NCI-H2171 (cell line): ENCODE data around the gene THAP2.

Experiments
- DNase-seq: peaks from one replicate; lab custom pipeline; 2025; lab: John Stamatoyannopoulos, UW

The THAP2 gene

GRCh38 chr12:71663561-71664410, at the start of gene THAP2, which contains the start of gene ZFC3H1:
THAP2 (plus strand) TSS chr12:71664301; CDS start chr12:71664510, 209 bp downstream.
ZFC3H1 (minus strand) TSS chr12:71663848; CDS start chr12:71663610, 238 bp downstream.
- peak; percentile 97 for DNase-seq

GRCh38 chr12:71621938-71622337, 42.2 kb upstream of the THAP2 start:
- no peak for DNase-seq

GRCh38 chr12:71625476-71625875, 38.6 kb upstream of the THAP2 start:
- no peak for DNase-seq

GRCh38 chr12:71626098-71626497, 38.0 kb upstream of the THAP2 start:
- no peak for DNase-seq

- no peak for DNase-seq
Observed at GRCh38 chr12:71626768-71627167, 37.3 kb upstream of the THAP2 start.

DNA sequence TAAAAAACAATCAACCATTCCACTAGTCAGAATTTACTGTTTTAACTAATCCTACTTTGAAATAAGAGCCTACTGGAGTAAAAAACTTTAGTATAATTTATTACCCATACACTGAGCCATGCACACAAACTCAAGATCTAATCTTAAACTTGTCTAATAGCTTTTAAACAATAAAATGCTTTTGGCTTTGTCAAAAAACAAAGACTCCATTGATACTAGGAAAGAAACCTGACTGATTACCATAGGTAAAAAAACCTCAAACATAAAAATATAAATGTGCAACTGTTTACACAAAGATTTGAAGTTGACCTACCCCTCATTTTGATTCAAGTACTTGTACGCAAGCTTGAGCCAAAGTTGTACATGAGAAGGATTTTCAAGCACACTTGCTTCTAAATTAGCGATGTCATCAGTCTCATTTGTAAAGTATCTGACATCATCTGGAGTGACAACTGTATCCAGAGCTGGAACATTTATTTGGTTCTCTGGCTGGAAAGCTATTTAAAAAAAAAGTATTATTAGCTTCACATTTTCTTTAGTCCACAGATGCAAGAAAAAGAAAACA, 36.6 kb upstream of the THAP2 start:
- no peak for DNase-seq

DNA sequence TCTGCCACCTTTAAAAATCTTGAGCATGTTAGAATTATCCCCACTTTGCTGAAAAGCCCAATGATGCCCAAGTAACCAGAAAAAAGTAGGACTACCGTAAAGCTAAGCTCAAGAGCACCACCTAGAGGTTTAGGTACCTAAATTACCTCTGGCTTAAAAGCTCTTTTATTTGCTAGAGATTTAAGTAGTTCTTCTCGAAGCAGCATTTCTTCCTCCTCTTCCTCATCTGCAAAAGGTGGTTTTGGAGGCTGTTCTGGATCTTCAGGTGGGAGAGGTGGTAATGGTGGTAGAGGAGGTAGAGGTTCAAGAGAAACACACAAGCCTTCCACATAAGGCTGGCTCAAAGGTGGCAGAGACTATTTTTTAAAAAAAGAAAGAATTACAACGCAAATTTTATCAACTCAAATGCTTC, 27.4 kb upstream of the THAP2 start:
- DNase-seq: peak; percentile 73

DNA sequence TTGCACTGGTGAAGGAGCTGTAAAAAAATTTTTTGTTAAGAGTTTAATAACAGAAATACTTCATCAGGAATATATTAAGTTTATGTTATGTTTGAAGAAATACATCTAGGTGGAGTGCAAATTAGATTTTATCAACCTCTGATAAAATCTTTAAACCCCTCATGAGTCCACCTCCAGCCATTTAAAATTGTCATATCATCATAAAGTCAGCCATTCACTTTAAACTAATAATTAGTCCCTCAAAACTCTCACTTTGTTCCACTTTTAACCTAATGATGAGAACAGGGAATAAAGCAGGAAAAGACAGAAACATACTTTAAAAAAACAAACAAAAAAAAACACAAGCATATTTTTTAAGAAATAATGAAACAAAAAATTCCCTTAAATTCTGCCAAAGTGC, 25.6 kb upstream of the THAP2 start:
- DNase-seq: no peak

- DNase-seq: no peak
Observed at GRCh38 chr12:71639341-71639760, 24.8 kb upstream of the THAP2 start.

GRCh38 chr12:71640316-71640715, 23.8 kb upstream of the THAP2 start:
- no peak for DNase-seq

DNA sequence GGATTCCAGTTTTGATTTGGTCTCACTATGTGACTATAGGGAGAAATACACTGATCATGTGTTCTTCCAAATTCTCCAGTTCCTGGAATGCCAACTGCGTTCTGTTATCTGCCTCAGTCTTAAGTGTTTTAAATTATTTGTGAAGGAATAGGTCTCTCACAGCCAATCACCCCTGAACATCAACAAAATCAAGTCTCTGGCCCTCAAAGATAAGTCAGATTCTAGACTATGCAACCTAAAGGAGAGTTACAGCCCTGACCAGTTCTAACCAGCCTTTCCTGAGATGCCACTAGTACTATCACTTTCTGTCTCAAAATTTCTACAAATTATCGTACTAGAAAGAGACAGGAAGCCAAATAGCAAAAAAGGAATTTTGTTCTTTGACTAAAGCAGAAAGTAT, 22.7 kb upstream of the THAP2 start:
- DNase-seq: no peak

GRCh38 chr12:71642264-71642663, 21.8 kb upstream of the THAP2 start:
- DNase-seq: no peak

- no peak for DNase-seq
Observed at GRCh38 chr12:71645268-71645667, 18.8 kb upstream of the THAP2 start.

GRCh38 chr12:71646512-71646911, 17.6 kb upstream of the THAP2 start:
- DNase-seq: no peak

DNA sequence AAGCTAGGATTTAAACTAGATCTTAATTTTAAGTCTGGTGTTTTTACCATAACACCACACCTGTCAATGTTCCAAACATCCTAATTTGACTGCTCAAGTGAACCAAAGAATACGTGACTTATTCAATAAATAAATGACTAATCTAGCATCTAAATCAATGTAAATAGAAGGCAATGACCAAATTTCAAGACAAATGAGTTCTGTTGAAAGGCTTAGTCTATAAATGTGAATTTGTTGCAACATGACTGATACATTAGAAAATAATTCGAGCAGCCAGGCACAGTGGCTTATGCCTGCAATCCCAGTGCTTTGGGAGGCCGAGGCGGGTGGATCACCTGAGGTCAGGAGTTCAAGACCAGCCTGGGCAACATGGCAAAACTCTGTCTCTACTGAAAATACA, 15.6 kb upstream of the THAP2 start:
- no peak for DNase-seq

GRCh38 chr12:71649401-71649800, 14.7 kb upstream of the THAP2 start:
- DNase-seq: no peak

DNA sequence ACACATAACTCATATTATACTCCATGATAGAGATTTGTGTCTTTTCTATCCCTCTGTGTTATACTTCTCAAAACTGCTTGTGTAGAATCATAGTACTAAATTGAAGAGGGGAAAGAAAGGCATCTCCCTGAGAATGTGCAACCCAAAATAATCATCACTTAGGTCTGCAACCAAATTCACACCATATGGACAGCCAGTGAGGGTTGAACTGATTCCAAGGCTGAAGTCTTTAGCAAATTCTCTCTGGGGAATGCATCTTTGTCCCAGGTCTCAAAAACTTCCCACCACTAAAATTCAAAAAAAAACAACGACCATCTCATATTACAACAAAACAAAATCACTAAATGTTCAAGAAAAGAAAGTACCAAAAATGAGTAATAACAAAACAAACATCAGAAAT, 11.4 kb upstream of the THAP2 start:
- DNase-seq: peak; percentile 87

DNA sequence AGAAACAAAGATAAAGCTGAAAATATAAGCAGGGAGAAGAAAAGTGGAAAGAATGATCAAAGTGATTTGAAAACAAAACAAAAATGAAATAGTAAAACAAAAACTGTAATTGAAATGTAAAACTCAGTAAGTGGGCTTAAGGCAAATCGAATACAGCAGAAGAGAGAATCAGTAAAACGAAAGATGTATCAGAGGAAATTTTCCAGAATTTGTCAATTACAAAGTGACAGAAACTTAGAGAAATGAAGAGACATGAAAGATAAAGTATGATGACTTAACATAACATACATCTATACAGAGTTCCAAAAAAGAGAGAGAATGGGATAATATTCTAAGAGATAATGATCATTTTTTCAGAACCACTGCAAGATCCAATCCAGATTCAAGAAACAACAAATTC, 11.0 kb upstream of the THAP2 start:
- DNase-seq: no peak

GRCh38 chr12:71654200-71654599, 9.9 kb upstream of the THAP2 start:
- no peak for DNase-seq

DNA sequence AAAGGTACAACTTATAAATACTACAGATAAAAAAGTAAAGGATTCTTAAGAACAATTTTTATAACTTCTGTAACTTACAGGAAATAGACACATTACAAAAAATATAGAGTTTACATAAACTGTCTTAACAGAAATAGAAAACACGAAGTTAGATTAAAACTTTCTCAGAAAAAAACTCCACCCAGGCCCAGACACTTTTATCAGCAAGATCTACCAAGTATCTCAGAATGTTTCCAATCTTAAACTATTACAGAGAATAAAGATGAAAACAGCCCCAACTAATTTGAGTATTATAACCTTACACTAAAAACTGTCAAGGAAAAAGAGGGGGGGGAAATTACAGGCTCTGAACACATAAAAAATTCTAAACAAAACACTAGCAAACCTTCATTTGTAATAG, 8.6 kb upstream of the THAP2 start:
- DNase-seq: no peak

GRCh38 chr12:71655907-71656306, 8.2 kb upstream of the THAP2 start:
- DNase-seq: no peak

DNA sequence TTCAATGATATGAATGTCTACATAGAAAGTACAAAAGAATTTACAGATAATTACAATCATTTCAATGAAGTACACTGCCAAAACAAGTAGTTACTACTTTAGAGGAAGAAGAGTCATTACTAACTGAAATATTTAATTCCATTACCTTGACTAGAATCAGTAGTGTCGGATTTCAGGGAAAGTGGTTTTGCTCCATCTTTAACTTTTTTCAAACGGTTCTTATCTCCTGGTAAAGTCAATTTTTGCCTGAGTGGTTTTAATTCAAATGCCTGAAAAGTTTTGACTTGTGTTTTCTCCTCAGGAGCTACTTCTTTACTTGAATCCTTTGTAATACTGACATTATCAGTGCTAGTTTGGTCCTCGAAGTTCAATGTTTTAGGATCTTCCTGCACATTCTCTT, 7.4 kb upstream of the THAP2 start:
- no peak for DNase-seq

DNA sequence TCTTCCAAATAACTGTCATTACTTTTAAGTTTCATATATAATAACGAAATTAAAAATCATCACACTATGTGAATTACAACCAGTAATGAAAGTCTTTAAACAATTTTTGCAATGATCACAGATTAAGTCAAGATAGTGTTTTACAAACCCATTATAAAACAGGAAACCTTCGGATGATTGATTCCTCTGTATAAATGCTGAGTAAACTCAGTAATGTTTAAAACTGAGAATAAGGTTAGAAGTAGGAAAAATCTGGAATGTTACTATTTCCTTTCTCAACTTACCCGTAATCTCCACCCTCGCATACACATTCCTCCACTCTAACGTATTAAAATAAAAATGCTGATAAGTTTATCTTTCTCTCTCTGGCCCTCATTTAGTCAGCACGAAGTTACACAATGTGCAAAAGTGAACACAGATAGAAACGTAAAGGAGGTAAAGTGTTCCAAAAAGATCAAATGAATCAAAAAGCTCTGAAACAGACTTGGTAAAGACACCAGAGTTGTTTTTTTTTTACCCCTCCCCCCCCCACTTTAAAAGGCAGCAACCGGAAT, 2.0 kb upstream of the THAP2 start:
- no peak for DNase-seq
